AG20443 (cell line): ENCODE results near the gene CYP2W1.
"Not testable (repeated sequence)": the region's sequence is repeated elsewhere in the genome, so short reads cannot be mapped to it uniquely, and the experiment has no call there.

Experiments used
- DNase-seq: peaks from one replicate; pipeline ENCODE4 v3.0.0; 2012; ENCODE audit warnings: low spot score, mixed read lengths

The CYP2W1 gene

DNA sequence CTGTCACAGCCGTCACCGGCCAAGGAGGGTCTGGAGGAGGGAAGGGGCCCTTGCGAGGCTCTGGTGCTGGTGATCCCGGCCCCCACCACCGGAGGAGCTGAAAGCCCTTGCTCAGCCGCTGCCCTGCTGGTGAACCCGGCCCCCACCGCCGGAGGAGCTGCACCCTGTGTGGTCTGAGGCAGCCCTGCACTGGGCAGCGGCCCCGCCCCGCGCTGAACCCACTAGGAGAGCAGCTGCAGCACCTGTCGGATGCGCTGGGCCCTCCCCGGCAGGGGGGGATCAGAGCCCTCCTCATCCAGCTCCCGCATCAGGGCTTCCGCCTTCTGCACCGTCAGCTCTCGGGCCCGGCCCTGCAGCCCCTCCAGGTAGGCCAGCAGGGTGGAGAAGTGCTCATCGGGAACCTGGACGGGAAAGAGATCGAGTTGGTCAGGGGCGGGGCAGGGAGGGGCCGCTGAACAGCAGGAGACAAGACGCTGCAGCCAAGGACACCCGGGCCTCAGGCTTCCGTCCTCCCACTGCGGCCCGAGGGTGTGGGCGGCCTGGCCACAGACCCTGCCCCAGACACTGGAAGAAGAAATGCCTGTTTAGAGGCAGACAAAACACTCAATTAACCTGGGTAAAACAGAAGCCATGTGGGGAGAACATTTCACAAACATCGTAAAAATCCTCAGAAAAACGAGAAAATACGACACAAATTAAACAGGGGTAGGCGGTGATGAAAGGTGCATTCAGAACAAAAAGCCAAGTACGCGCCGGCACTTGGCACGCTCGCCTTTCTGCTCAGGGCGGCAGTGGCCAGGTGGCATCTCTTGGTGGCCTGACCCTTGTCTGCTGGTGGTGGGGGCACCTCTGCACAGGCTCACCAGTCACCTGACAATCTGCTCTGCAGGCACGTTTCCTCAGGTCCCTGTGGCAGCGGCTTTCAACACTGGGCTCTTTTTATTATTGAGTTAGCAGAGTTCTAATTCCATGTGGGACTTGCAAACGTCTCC, 14.7 kb downstream of the CYP2W1 start:
- no peak for DNase-seq

DNA sequence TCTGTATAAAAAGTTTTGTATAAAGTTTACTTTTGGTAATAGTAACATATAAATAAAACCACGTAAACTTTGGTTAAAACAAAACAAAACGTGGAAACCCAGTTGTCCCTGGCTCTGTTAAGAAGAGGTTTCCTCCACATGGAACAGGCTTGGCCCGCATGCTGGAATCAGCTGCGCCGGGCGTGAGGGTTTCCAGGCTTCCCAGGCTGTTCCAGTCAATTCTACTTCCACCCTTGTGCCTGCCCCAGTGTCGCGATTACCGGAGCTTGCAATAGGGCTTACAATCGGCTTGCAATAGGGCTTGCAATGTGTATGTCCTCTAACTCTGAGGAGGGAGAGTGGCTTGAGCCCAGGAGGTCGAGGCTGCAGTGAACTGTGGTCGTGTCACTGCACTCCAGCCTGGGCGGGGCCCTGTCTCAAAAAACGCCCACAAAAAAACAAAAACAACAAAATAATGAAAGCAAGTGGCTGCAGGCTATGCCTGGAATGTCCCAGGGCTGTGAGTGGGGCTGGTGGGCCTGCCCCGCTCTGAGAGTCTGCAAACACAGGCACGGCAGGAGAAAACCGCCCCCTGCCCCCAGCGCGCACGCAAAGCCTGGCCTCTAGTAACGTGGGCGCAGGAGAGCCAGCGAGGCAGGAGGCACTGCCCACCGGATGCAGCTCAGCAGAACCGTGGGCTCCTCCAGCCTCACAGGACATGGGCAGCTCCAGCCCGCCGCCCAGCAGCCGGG, 16.3 kb downstream of the CYP2W1 start:
- DNase-seq: no peak

DNA sequence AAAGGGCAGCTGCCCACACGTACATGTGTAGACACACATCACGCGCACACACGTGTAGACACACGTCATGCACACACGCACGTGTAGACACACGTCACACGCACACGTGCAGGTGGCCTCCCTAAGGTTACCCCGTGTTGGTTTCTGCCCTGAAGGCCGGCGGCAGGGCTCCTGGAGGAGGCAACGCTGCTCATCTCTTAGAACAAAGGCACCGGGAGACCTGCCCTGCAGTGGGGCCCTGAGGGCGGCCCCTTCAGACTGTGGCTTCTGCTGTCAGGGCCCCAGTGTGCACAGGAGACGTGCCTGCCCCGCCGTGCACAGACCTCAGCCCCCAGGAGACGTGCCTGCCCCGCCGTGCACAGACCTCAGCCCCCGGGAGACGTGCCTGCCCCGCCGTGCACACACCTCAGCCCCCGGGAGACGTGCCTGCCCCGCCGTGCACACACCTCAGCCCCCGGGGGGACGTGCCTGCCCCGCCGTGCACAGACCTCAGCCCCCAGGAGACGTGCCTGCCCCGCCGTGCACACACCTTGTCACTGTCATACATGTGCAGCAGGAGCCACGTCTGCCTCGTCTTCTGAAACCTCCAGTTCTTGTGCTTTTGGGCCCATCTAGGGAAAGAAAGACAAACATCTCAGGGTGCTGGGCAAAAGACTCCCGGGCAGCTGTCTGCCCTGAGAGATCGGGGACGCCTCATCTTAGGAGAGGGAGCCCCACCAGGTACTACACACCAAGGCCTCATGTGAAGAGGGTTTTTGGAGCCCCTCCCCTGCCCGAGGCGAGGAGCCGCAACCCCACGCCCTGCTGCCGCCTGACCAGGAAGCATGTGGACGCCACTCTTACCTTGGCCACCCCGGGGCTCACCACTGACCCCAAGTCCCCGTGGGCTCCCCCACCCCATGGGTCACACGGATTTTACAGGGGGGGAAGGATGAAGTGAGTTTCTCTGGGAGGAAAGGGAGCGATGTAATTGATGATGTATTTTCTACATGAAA, 17.3 kb downstream of the CYP2W1 start:
- DNase-seq: no peak

DNA sequence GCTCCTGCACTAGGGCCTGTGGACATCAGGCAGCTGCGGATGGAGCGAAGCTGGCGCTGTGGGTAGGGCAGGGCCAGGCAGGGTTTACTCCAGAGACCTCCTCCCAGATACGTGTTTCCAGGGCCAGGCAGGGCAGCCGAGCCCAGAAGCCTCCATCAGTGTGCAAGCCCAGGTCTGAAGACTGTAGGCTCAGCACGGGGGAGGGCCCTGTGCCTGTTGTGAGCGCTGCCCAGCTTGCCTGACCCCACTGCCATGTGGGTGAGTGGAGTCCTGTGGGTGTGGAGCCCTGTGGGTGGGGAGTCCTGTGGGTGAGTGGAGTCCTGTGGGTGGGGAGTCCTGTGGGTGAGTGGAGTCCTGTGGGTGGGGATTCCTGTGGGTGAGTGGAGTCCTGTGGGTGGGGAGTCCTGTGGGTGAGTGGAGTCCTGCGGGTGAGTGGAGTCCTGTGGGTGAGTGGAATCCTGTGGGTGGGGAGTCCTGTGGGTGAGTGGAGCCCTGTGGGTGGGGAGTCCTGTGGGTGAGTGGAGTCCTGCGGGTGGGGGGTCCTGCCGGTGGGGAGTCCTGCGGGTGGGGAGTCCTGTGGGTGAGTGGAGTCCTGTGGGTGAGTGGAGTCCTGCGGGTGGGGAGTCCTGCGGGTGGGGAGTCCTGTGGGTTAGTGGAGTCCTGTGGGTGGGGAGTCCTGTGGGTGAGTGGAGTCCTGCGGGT, 18.2 kb downstream of the CYP2W1 start:
- not testable (repeated sequence) for DNase-seq

DNA sequence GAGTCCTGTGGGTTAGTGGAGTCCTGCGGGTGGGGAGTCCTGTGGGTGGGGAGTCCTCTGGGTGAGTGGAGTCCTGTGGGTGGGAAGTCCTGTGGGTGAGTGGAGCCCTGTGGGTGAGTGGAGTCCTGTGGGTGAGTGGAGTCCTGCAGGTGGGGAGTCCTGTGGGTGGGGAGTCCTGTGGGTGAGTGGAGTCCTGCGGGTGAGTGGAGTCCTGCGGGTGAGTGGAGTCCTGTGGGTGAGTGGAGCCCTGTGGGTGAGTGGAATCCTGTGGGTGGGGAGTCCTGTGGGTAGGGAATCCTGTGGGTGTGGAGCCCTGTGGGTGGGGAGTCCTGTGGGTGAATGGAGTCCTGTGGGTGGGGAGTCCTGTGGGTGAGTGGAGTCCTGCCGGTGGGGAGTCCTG, 19.0 kb downstream of the CYP2W1 start:
- not testable (repeated sequence) for DNase-seq

DNA sequence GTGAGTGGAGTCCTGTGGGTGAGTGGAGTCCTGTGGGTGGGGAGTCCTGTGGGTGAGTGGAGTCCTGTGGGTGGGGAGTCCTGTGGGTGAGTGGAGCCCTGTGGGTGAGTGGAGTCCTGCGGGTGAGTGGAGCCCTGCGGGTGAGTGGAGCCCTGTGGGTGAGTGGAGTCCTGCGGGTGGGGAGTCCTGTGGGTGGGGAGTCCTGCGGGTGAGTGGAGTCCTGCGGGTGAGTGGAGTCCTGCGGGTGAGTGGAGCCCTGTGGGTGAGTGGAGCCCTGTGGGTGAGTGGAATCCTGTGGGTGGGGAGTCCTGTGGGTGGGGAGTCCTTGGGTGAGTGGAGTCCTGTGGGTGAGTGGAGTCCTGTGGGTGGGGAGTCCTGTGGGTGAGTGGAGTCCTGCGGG, 19.5 kb downstream of the CYP2W1 start:
- not testable (repeated sequence) for DNase-seq

DNA sequence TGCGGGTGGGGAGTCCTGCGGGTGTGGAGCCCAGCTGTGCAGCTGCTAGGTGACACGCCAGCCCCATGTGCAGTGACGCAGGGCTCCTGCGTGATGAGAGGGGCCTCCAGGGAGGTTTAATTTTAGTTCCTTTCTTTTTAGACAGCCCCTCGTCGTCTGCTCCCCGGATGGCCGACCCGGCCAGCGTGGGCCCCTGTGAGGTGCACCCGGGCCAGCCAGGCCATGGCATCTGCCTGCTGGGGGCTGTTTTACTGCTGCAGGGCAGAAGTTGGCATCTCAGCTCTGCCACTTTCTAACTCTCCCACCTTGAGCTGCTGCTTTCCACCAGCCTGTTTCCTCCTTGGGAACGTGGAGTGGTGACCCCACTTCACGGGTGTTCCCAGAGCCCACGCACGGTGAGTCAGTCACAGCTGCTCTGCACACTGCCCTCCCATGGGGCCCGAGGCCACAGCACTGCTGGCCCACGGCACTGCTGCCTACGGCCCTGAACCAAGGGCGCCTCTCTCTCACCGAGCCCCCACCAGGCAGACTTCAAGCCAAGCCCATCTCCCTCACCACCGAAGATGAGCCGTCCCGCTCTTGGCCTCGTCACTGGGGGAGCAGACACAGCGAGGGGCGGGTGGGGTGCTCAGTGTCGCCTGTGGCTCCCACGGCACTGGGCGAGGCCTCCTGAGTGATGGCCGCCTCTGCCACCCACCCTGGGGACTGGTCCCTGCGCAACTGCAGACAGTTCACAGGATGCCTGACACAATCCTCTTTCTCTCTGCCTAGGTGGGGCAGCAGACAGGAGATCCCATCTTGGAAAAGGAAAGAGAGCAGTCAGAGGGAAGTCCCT, 21.3 kb downstream of the CYP2W1 start:
- no peak for DNase-seq

DNA sequence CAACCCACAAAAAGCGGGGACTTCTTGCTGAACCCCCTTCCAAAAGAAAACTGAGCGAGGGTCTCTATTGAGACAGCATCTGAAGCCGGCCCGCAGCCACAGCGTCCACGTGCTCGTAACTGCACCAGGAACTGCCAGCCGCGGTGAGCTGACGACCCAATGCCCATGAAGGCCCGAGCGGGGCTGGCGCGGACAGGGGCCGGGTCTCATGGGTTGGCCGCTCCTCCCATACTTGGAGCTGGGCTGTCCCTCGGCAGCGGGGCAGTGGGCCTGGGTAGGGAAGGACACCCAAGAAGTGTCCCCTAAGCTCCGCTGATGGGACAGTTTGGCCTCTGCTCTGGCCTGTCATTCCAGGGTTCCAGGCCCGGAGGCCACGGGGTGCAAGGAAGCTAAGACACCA, 22.3 kb downstream of the CYP2W1 start:
- no peak for DNase-seq

DNA sequence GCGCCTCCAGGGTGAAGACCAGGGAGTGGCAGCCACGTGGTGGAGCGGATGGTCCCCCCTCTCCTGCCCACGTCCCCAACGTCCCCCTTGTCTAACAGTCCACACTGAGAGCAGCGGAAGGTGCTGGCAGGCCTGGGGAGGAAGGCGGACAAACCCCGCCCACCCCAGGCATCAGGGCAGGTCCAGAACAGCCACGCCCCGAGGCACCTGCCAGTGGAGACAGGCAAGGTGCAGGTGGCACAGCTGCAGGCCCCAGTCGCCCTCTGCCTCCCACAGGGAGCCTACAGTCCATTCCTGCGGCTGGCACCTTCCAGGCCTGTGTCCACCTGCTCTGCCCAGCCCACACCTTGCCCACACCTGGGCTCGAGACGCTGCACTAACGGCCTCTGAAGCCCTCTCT, 24.9 kb downstream of the CYP2W1 start:
- no peak for DNase-seq

DNA sequence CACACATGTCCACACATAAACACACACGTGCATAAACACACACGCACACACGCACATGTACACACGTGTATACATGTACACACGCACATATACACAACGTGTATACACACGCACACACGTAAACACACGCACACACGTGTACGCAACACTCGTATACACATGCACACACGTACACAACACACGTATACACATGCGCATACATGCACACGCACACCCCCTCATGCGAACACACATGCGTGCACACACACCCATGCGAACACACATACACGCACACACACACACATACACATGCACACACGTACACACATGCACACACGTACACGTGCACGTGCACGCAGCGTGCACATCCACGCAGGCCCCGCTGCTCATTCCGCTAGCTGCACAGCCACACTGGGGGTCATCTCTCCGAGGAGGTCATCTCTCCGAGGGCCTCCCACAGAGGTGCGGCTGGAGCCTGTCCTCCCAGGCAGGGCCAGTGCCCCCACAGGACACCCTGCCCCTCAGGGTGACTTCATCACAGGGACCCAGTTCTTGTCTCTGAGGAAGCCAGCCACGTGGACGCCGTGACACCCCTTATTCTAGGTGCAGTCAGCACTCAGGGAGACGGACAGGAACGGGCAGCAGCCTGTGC, 25.9 kb downstream of the CYP2W1 start:
- DNase-seq: no peak

DNA sequence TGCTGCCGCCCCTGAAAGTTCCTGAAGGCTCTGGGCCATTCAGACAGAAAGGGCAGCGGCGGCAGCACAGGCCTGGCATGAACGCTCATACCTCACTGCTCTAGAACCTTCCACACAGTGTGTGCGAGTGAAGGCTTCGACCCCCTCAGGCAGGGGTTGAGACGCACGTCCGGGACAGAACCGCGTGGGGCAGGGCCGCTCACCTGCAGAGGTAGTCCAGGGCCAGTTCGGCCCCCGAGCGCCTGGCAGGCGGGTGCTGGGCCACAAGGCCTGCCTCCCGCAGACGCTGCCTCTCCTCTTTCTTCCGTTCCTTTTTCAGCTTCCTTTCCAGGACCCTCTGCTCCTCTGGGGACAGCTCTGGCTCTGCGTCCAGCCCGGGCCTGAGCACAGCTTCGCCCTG, 26.8 kb downstream of the CYP2W1 start:
- no peak for DNase-seq

DNA sequence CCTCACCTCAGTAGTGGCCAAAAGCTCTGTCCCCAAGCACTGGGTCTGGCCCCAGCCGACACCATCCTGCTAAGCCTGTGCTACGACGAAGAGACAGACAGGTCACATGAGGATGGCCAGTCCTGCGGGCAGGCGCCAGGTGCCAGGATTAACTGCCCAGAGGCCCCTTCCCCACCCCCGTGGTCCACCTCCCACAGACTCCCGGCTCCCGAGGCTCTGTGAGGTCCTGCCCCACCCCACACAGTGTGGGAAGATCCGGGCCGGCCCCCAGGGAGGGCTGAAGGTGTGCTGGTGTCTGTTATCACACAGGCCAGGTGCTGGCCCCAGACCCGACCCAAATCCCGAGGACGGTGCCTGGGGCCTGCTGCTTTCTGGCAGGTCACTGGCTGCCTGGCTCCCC, 27.2 kb downstream of the CYP2W1 start:
- no peak for DNase-seq

DNA sequence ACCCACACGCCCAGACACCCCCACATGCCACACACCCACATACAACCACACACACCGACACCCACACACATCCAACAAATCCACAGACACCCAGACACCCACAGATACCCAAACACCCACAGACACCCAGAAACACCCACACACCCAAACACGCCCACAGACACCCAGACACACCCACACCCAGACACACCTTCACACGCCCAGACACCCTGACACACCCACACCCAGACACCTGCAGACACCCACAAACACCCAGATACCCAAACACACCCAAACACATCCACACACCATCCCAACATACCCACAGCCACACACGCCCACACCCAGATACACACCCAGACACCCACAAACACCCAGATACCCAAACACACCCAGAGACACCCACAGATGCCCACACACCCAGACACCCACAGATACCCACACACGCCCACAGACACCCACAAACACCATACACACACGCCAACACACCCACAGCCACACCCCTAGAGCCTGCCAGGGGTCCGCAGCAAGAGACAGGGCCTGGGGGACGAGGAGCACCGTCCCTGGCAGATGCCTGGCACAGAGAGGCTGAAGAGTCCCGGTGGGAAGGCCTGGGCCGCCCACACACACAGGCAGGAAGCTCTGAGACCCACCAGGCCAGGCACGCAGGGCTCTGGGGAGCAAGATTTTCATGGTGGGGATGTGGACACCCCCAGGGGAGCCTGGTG, 28.5 kb downstream of the CYP2W1 start:
- DNase-seq: no peak

DNA sequence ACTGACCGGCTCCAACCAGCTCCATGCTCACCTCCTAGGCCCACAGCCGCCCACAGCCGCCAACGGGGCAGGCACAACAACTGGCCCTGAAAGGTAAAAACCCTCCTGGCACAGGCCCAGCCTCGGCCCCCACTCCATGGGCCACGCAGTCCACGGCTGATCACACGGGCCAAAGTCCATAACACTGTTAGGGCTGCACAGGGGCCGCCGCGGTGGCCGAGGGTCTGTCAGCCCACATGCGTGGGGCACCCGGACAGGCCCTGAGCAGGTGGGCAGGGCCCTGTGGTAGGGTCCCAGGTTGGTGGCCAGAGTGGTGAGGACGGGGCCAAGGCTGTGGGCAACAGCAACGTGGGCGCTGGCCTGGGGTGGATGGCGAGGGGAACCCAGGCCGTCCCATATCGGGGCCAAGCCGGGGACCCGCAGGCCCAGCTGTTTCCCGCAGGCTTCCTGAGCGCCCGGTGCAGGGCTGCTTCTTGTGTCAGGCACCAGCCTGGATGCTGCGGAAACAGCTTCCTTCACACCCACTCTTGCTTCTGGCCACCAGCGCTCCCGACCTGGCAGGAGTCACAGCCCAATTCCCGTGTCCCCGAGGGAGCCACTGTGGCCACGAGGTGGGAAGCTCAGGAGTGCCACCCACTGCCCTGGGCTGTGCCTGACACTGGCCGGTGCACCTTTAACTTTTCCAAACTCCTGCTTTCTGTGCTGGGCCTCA, 29.2 kb downstream of the CYP2W1 start:
- no peak for DNase-seq

DNA sequence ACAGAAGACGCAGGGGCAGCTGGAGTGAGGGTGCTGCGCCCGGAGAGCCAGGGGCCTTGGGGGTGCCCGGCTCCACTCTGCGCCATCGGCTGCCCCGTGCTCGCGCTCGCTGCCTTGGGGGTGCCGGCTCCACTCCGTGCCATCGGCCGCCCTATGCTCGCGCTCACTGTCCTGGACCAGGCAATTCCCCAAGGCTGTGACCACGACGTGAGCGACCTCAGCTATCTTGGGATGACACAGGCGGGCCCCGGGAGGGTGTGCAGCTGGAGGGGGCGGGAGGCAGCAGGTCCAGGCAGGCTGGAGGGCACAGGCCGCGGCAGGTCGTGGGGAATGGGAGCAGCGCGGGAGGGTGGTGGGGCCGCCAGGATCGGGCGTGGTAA, 29.7 kb downstream of the CYP2W1 start:
- no peak for DNase-seq

DNA sequence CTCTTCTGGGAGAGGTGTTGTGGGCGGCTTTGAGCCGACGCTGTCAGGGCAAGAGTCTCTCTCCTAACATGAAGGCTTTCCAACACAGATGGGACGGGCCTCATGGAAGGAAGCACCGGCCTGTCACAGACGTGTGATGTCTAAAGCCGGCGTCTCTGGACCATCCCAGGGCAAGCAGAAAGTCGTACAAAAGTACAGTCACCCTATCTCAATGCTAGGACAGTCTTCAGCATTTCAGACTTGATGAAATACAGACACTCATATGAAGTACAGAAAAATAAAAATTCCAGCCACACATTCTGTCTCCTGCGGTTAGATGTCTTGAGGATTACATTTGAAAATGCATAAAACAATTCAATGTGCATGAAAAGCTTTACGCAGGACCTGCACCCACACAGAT, 30.6 kb downstream of the CYP2W1 start:
- DNase-seq: no peak

DNA sequence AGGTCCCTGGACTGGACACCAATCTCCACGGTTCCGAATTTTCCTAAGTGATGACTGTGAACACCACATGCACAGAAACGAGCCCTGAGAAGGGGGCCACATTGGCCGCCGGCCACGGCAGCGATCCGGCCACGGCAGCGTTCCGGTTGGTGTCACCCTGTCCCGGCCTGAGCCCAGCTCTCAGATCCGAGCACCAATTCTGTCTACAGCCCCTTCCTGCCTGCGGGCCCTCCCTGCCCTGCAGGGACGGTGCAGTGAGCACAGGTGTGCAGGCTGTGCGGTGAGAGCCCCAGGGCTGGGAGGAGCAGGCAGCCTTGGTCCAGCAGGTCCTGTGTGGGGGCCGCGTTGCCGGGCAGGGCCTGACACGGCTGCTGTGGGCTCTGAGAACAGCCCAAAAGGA, 31.7 kb downstream of the CYP2W1 start:
- no peak for DNase-seq

DNA sequence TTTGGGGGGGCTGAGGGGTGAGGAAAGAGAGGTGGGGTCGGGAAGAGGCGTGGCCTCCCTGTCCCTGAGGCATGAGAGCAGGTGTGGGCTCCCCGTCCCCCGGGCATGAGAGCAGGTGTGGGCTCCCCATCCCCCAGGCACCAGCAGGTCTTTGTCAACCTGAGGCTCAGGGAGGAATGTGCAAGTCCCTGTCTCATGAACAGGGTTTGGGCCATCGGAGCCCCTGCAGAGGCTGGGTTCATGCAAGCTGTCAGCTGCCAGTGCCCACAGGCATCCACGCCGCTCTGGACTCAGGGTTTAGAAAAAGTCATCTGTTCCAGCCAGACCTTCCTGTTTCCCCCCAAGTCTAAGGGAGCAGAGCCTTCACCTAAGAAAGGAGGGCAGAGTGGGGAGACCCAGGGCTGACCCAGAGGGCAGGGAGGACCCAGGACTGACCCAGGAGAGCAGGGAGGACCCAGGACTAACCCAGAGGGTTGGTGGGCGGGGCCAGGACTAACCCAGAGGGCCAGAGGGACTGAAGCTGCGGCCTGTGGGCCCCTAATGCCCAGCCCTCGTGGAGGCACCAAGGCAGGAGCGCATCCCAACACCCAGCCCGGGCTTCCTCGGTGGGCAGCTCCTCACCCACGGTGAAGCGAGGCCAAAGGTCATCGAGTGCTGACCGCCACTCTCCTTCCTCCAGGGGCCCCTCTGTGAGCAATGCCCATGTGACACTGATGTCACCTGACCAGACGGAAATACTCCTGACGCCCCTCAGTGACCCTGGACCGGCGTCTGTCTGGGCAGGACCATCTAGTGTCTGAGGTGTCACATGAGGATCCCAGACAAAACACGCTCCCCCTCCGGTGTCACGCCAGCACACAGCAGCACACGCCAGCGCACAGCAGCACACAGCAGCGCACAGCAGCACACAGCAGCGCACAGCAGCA, 32.5 kb downstream of the CYP2W1 start:
- DNase-seq: no peak
